HEK293 (cell line): Measurements from ENCODE around the gene CPTP.
A peak's percentile ranks its signal among the peaks of the same experiment; 100 is the strongest.

Experiments
- CTCF ChIA-PET: fragments of 350-600 bp; formaldehyde crosslinking; extraction: SDS; loops from one replicate; lab custom pipeline; 2021; ENCODE audit warnings: antibody characterized with exemption; lab: Yijun Ruan, JAX
- POLR2A ChIA-PET: fragments of 300-600 bp; formaldehyde crosslinking; extraction: SDS; loops from one replicate; lab custom pipeline; 2020; ENCODE audit warnings: antibody characterized with exemption, inconsistent platforms; lab: Yijun Ruan, JAX
- H3K27ac ChIP-seq: fragments of 200-500 bp; sonication (Bioruptor generic); 2 replicates; pipeline ENCODE4 v1.5.1; 2014; ENCODE audit warnings: low read depth, low read length, control low read depth, inconsistent platforms; ENCODE audit errors: extremely low read depth
- H3K36me3 ChIP-seq, 2 experiments: fragments of 200-500 bp in 1 of 2; sonication (Bioruptor generic) in 1 of 2; 1 replicate in 1 of 2; 2 replicates in 1 of 2; pipeline ENCODE4 v1.5.1; 2014 to 2017; ENCODE audit warnings: inconsistent platforms in 2 of 2, low read length in 2 of 2; ENCODE audit not compliant: control insufficient read depth in 2 of 2, insufficient read depth in 1 of 2
- H3K4me1 ChIP-seq: fragments of 200-500 bp; sonication (Bioruptor generic); 2 replicates; pipeline ENCODE4 v1.5.1; 2014; ENCODE audit warnings: mild to moderate bottlenecking, low read length, inconsistent platforms; ENCODE audit not compliant: control insufficient read depth, insufficient read depth
- H3K4me3 ChIP-seq: 2 replicates; pipeline ENCODE4 v1.5.1; 2011; ENCODE audit warnings: low read depth, mild to moderate bottlenecking, control low read depth, low read length, moderate library complexity
- H3K9me3 ChIP-seq: fragments of 200-500 bp; sonication (Bioruptor generic); 2 replicates; pipeline ENCODE4 v1.5.1; 2014; ENCODE audit warnings: low read depth, low read length, inconsistent platforms; ENCODE audit not compliant: control insufficient read depth, insufficient read depth
- EGR2 ChIP-seq: fragments of 450-650 bp; formaldehyde crosslinking; IDR thresholded peaks from 2 replicates; pipeline ENCODE4 v1.5.1; 2016; ENCODE audit warnings: low read depth, missing biosample characterization, missing genetic modification characterization
- KLF1 ChIP-seq: fragments of 450-650 bp; formaldehyde crosslinking; IDR thresholded peaks from 2 replicates; pipeline ENCODE4 v1.5.1; 2016; ENCODE audit warnings: missing biosample characterization, missing genetic modification characterization
- KLF9 ChIP-seq: fragments of 450-650 bp; formaldehyde crosslinking; IDR thresholded peaks from 2 replicates; pipeline ENCODE4 v1.5.1; 2016; ENCODE audit warnings: missing biosample characterization, missing genetic modification characterization, low read depth
- SCRT2 ChIP-seq: fragments of 450-650 bp; formaldehyde crosslinking; IDR thresholded peaks from 2 replicates; pipeline ENCODE4 v1.5.1; 2016; ENCODE audit warnings: missing biosample characterization, missing genetic modification characterization
- TRIM28 ChIP-seq: IDR thresholded peaks from 2 replicates; pipeline ENCODE4 v1.6.1; 2011; ENCODE audit warnings: low read length, control low read depth, borderline replicate concordance
- ZFHX2 ChIP-seq: fragments of 450-650 bp; formaldehyde crosslinking; conservative IDR thresholded peaks from 2 replicates; pipeline ENCODE4 v1.5.1; 2016; ENCODE audit warnings: missing biosample characterization, missing genetic modification characterization
- ZNF10 ChIP-seq: fragments of 450-650 bp; formaldehyde crosslinking; IDR thresholded peaks from 2 replicates; pipeline ENCODE4 v1.5.1; 2017; ENCODE audit warnings: missing biosample characterization, missing genetic modification characterization
- ZNF169 ChIP-seq: fragments of 450-650 bp; formaldehyde crosslinking; IDR thresholded peaks from 2 replicates; pipeline ENCODE4 v1.5.1; 2016; ENCODE audit warnings: missing biosample characterization, missing genetic modification characterization
- ZNF2 ChIP-seq: fragments of 450-650 bp; formaldehyde crosslinking; IDR thresholded peaks from 2 replicates; pipeline ENCODE4 v1.5.1; 2016; ENCODE audit warnings: missing biosample characterization, missing genetic modification characterization
- ZNF518A ChIP-seq: fragments of 450-650 bp; formaldehyde crosslinking; conservative IDR thresholded peaks from 2 replicates; pipeline ENCODE4 v1.5.1; 2016; ENCODE audit warnings: low read depth, missing biosample characterization, missing genetic modification characterization
- ZNF558 ChIP-seq: fragments of 450-650 bp; formaldehyde crosslinking; IDR thresholded peaks from 2 replicates; pipeline ENCODE4 v1.5.1; 2016; ENCODE audit warnings: missing biosample characterization, missing genetic modification characterization
- ZNF624 ChIP-seq: fragments of 450-650 bp; formaldehyde crosslinking; IDR thresholded peaks from 2 replicates; pipeline ENCODE4 v1.5.1; 2017; ENCODE audit warnings: missing biosample characterization, missing genetic modification characterization
- ZNF837 ChIP-seq: fragments of 450-650 bp; formaldehyde crosslinking; IDR thresholded peaks from 2 replicates; pipeline ENCODE4 v1.5.1; 2016; ENCODE audit warnings: missing biosample characterization, missing genetic modification characterization
- ZSCAN4 ChIP-seq: fragments of 450-650 bp; formaldehyde crosslinking; IDR thresholded peaks from 2 replicates; pipeline ENCODE4 v1.5.1; 2017; ENCODE audit warnings: missing biosample characterization, missing genetic modification characterization
- TF ChIP-seq, protein P1 (sequence below): fragments of 450-650 bp; IDR thresholded peaks from 2 replicates; pipeline ENCODE4 v1.5.1; 2018; ENCODE audit warnings: missing biosample characterization, mild to moderate bottlenecking, missing genetic modification characterization
- TF ChIP-seq, protein P2 (sequence below): fragments of 450-650 bp; formaldehyde crosslinking; IDR thresholded peaks from 2 replicates; pipeline ENCODE4 v1.5.1; 2016; ENCODE audit warnings: missing biosample characterization, missing genetic modification characterization
- TF ChIP-seq, protein P3 (sequence below): fragments of 450-650 bp; formaldehyde crosslinking; IDR thresholded peaks from 2 replicates; pipeline ENCODE4 v1.5.1; 2016; ENCODE audit warnings: missing biosample characterization, missing genetic modification characterization
- TF ChIP-seq, protein P4 (sequence below): fragments of 450-650 bp; formaldehyde crosslinking; IDR thresholded peaks from 2 replicates; pipeline ENCODE4 v1.5.1; 2016; ENCODE audit warnings: missing biosample characterization, missing genetic modification characterization

Gene CPTP

DNA sequence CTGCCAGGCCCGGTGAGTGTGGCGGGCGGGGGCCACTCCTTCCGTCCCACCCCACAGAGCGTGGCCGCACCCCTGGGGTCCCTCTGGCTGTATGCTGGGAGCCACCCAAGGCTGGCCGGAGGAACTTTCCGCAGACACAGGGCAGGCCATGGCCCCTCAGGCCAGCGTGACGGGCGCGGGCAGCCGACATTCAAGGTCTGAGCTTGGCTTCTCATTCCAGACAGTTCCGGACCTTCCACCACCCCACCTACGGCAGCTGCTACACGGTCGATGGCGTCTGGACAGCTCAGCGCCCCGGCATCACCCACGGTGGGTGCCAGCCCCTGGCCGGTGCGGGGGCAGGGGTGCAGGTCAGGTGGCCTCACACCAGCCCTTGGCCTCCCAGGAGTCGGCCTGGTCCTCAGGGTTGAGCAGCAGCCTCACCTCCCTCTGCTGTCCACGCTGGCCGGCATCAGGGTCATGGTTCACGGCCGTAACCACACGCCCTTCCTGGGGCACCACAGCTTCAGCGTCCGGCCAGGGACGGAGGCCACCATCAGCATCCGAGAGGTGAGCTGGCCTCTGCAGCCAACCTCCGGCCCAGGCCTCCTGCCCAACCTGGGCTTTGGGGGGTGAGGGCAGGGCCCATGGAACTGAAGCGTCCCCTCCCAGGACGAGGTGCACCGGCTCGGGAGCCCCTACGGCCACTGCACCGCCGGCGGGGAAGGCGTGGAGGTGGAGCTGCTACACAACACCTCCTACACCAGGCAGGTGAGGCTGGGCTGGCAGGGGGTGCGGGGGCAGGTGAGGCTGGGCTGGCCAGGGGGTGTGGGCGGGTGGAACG is 37.1 kb upstream of the CPTP start:
- Histone ChIP-seq H3K36me3 (peaks cover 0 to 1% of the 10 kb centered on the region in 2 experiments; a peak in 1 of 3 replicates), H3K27ac (no peak overlapping the region), H3K4me3 (no peak overlapping the region), H3K9me3 (no peaks in the 10 kb centered on the region), H3K4me1 (no peaks in the 10 kb centered on the region)
- POLR2A ChIA-PET = interaction anchor here (1.1 kb wide), 1 partner anchor 14 kb away, joined by 3 read pairs; the partner anchor contains the start of gene UBE2J2
- TF ChIP-seq KLF1 (tag by site-specific recombination) (no peak), ZNF837 (tag by site-specific recombination) (no peak), KLF9 (tag by site-specific recombination) (no peak), TRIM28 (no peak), ZNF169 (tag by site-specific recombination) (no peak)
- TF ChIP-seq, protein P1, sequence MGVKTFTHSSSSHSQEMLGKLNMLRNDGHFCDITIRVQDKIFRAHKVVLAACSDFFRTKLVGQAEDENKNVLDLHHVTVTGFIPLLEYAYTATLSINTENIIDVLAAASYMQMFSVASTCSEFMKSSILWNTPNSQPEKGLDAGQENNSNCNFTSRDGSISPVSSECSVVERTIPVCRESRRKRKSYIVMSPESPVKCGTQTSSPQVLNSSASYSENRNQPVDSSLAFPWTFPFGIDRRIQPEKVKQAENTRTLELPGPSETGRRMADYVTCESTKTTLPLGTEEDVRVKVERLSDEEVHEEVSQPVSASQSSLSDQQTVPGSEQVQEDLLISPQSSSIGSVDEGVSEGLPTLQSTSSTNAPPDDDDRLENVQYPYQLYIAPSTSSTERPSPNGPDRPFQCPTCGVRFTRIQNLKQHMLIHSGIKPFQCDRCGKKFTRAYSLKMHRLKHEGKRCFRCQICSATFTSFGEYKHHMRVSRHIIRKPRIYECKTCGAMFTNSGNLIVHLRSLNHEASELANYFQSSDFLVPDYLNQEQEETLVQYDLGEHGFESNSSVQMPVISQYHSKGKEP = no peak
- CTCF ChIA-PET = interaction anchor here (0.6 kb wide), 1 partner anchor 170 kb away, joined by 3 read pairs; no protein-coding TSS in a partner anchor

DNA sequence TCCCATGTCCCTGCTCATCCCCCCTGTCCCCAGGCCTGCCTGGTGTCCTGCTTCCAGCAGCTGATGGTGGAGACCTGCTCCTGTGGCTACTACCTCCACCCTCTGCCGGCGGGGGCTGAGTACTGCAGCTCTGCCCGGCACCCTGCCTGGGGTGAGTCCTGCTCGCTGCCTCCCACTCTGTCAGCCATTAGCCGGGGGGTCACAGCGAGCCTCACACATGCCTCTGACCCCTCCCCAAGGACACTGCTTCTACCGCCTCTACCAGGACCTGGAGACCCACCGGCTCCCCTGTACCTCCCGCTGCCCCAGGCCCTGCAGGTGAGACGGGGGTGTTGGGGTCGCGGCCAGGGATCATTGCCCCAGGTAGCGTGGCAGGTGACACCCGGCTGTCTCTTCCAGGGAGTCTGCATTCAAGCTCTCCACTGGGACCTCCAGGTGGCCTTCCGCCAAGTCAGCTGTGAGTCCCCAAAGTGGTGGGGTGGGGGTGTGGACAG is 34.3 kb upstream of the CPTP start:
- H3K4me3 ChIP-seq = no peak overlapping the region
- POLR2A ChIA-PET = interaction anchor here (0.8 to 2.8 kb wide), 5 partner anchors 11 to 226 kb away, joined by 3 to 12 read pairs (median 4); partner anchors contain the start of gene UBE2J2
- H3K36me3 ChIP-seq = peaks cover 0 to 20% of the 10 kb centered on the region in 2 experiments; a peak in 1 of 3 replicates
- CTCF ChIA-PET = interaction anchor here (0.5 to 4.3 kb wide), 11 partner anchors 9 to 306 kb away, joined by 3 to 76 read pairs (median 4); no protein-coding TSS in a partner anchor
- no peaks in the 10 kb centered on the region for H3K9me3 ChIP-seq
- H3K27ac ChIP-seq = no peak overlapping the region
- no peaks in the 10 kb centered on the region for H3K4me1 ChIP-seq
- no peak for TF ChIP-seq ZNF558 (tag by site-specific recombination)
- TF ChIP-seq SCRT2 (tag by site-specific recombination) = no peak
- 0 out of 2 replicates have a peak, but pooled peaks have one; percentile 12 for TF ChIP-seq EGR2
- 0 out of 2 replicates have a peak, but pooled peaks have one; percentile 22 for TF ChIP-seq ZNF2 (tag by site-specific recombination)
- TF ChIP-seq, protein P2, sequence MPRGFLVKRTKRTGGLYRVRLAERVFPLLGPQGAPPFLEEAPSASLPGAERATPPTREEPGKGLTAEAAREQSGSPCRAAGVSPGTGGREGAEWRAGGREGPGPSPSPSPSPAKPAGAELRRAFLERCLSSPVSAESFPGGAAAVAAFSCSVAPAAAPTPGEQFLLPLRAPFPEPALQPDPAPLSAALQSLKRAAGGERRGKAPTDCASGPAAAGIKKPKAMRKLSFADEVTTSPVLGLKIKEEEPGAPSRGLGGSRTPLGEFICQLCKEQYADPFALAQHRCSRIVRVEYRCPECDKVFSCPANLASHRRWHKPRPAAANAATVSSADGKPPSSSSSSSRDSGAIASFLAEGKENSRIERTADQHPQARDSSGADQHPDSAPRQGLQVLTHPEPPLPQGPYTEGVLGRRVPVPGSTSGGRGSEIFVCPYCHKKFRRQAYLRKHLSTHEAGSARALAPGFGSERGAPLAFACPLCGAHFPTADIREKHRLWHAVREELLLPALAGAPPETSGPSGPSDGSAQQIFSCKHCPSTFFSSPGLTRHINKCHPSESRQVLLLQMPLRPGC (tag by site-specific recombination) = no peak
- TF ChIP-seq ZSCAN4 (tag by site-specific recombination) = no peak
- TF ChIP-seq ZNF624 = no peak
- 0 out of 2 replicates have a peak, but pooled peaks have one; percentile 22 for TF ChIP-seq ZNF10 (tag by site-specific recombination)
- TF ChIP-seq, protein P3, sequence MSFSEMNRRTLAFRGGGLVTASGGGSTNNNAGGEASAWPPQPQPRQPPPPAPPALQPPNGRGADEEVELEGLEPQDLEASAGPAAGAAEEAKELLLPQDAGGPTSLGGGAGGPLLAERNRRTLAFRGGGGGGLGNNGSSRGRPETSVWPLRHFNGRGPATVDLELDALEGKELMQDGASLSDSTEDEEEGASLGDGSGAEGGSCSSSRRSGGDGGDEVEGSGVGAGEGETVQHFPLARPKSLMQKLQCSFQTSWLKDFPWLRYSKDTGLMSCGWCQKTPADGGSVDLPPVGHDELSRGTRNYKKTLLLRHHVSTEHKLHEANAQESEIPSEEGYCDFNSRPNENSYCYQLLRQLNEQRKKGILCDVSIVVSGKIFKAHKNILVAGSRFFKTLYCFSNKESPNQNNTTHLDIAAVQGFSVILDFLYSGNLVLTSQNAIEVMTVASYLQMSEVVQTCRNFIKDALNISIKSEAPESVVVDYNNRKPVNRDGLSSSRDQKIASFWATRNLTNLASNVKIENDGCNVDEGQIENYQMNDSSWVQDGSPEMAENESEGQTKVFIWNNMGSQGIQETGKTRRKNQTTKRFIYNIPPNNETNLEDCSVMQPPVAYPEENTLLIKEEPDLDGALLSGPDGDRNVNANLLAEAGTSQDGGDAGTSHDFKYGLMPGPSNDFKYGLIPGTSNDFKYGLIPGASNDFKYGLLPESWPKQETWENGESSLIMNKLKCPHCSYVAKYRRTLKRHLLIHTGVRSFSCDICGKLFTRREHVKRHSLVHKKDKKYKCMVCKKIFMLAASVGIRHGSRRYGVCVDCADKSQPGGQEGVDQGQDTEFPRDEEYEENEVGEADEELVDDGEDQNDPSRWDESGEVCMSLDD (tag by site-specific recombination) = no peak
- TF ChIP-seq, protein P4, sequence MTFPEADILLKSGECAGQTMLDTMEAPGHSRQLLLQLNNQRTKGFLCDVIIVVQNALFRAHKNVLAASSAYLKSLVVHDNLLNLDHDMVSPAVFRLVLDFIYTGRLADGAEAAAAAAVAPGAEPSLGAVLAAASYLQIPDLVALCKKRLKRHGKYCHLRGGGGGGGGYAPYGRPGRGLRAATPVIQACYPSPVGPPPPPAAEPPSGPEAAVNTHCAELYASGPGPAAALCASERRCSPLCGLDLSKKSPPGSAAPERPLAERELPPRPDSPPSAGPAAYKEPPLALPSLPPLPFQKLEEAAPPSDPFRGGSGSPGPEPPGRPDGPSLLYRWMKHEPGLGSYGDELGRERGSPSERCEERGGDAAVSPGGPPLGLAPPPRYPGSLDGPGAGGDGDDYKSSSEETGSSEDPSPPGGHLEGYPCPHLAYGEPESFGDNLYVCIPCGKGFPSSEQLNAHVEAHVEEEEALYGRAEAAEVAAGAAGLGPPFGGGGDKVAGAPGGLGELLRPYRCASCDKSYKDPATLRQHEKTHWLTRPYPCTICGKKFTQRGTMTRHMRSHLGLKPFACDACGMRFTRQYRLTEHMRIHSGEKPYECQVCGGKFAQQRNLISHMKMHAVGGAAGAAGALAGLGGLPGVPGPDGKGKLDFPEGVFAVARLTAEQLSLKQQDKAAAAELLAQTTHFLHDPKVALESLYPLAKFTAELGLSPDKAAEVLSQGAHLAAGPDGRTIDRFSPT = no peak
- TF ChIP-seq ZNF518A = no peak
- peak; percentile 46; the same call in 1 of the 2 replicates for TF ChIP-seq ZFHX2 (tag by site-specific recombination)
